ENCODE measurements around the gene FBXL4.

DNA sequence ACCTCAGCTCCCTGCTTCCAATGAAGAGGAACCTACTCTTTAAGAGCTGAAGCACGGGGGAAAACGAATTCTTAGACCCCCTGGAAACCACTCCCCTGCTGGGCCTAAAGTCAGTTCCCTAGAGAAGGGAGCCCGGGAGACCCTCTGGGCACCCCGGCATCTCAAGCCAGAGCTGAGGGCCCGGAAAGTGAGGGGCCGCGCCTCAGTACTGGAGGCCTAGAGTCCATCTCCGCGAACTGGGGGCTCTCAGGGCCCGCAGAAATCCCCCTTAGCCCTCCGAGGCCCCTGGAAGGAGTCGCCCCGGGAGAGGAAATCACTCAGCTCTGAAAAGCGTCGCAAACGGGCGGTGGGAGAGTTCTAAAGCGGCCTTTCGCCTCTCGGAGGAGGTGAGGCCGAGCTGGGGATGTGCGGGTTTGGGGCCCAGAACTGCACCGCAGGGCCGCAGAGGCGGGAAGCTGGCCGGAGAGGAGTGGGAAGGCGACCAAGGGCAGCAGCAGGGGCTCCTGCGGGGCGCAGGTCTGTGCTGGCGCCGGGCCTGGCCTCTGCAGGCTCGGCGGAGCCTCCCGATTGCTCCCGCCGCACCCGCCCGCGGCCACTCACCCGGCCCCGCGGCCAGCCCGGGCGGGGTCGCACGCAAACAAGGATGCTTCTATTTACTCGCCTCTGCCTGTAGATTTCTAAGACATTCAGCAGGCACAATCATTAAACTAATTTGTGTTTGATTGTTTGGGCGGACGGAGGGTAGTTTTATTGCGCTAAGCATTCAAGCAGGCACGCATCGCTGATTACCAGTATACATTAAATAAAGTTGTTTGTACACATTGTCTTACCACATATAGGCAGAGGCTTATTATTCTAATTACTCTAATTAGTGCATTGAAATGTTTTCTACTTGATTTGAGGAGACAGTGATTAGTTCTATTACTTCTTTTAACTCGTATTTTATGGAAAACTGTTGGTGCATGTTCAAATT, 104.2 kb downstream of the FBXL4 start:
- TF ChIP-seq CTCF (IDR thresholded peaks at IDR 0.05; ENCODE audit: low read depth, low read length) (no peak), POLR2A (IDR thresholded peaks at IDR 0.05; ENCODE audit: extremely low read depth, insufficient read length) (no peak), MYC (IDR thresholded peaks at IDR 0.05; ENCODE audit: low read depth, low read length) (no peak)
- TF ChIP-seq, protein P1, sequence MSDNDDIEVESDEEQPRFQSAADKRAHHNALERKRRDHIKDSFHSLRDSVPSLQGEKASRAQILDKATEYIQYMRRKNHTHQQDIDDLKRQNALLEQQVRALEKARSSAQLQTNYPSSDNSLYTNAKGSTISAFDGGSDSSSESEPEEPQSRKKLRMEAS (IDR thresholded peaks at IDR 0.05; ENCODE audit: low read depth, low read length), result no peak

Measured in NB4 (cell line).